Uterus (tissue), 2 donors: Measurements from ENCODE around the gene MSI1.

ENCODE experiments used
- CTCF ChIP-seq, 4 experiments: fragments of 200-600 bp in 2 of 4; fragments of 450-650 bp in 2 of 4; sonication (generic) in 2 of 4; IDR thresholded peaks; one replicate each; pipeline ENCODE4 v1.5.1; 2016 to 2019; ENCODE audit warnings: antibody characterized with exemption in 4 of 4, mild to moderate bottlenecking in 2 of 4, moderate library complexity in 1 of 4
- POLR2A ChIP-seq, 2 donors: fragments of 450-650 bp; IDR thresholded peaks; one replicate each; pipeline ENCODE4 v1.6.1; 2016; ENCODE audit warnings: antibody characterized with exemption in 2 of 2, mild to moderate bottlenecking in 1 of 2, moderate library complexity in 1 of 2

- TF ChIP-seq CTCF (IDR thresholded peaks at IDR 0.05) (no peak), POLR2A (IDR thresholded peaks at IDR 0.05) (no peak)
These were observed 1.6 kb downstream of the MSI1 start for GRCh38 chr12:120367233-120367923.
